GM12801 (cell line): ENCODE measurements around the gene SIK3.

Source experiments
- CTCF ChIP-seq: IDR thresholded peaks from one replicate; pipeline ENCODE4 v1.5.1; 2011; ENCODE audit warnings: control low read depth; ENCODE audit not compliant: insufficient read length; ENCODE audit errors: extremely low read depth

SIK3 gene

GRCh38 chr11:117039900-117040299, 58.3 kb downstream of the SIK3 start:
- TF ChIP-seq CTCF = no peak

- no peak for TF ChIP-seq CTCF
These were observed 59.0 kb downstream of the SIK3 start for GRCh38 chr11:117039270-117039669.

- TF ChIP-seq CTCF = no peak
These were observed 60.3 kb downstream of the SIK3 start for GRCh38 chr11:117037975-117038350.

GRCh38 chr11:117037279-117037974, 60.8 kb downstream of the SIK3 start:
- no peak for TF ChIP-seq CTCF

- TF ChIP-seq CTCF = no peak
These were observed 63.3 kb downstream of the SIK3 start for GRCh38 chr11:117034901-117035300.

DNA sequence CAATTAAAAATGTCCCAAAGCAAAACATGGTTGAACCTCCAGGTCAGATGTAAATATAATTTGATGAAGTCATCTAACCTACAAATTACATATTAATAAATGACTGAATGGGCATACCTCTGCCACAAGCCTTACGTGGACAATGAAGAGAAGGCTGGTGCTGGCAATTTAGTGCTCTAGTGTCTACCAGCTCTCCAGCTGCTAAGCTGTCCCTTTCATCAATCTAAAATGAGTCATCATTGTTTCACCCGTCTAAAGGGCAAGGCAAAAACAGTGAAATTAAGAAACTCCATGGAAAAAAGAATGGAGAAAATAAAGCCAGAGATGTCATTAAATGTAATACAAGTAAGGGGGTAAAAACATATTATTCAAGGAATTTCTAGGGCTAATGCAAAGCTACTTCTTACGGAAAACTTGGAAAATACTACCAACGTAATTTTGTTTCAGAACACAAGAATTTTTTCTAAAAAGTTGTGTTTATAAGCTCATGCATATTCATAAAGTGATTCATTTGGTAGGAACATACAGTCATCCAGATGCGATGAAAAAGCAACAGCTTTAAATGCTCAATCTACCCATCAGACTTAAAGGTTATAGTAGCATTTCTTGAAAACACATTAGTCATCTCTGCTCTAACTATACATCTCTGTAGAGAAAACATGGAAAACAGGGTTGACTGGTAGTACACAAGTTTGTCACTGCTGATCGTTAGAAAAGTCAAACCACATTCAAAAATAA, 71.5 kb downstream of the SIK3 start:
- TF ChIP-seq CTCF = no peak

- no peak for TF ChIP-seq CTCF
These were observed 75.0 kb downstream of the SIK3 start for GRCh38 chr11:117023178-117023577.
